Left ventricle myocardium inferior (tissue), 1 donor: Measurements from ENCODE around the gene RAB24. TPM values are rescaled to one million over a fixed set of nuclear protein-coding genes. Genes with fewer than 3 reads are reported as not detected.
"Not testable (repeated sequence)": the region's sequence is repeated elsewhere in the genome, so short reads cannot be mapped to it uniquely, and the experiment has no call there.

Experiments
- DNase-seq: peaks from one replicate; pipeline ENCODE4 v3.0.0-alpha.2; 2020
- H3K27ac ChIP-seq: fragments of 200-600 bp; replicated peaks from 2 replicates; pipeline ENCODE4 v1.8.0; 2021
- H3K27me3 ChIP-seq: fragments of 200-600 bp; 2 replicates; pipeline ENCODE4 v1.8.0; 2021; ENCODE audit warnings: low read depth
- H3K36me3 ChIP-seq: fragments of 200-600 bp; 2 replicates; pipeline ENCODE4 v1.8.0; 2021
- H3K4me1 ChIP-seq: fragments of 200-600 bp; 2 replicates; pipeline ENCODE4 v1.8.0; 2021
- H3K4me3 ChIP-seq: fragments of 200-600 bp; 2 replicates; pipeline ENCODE4 v1.8.0; 2021; ENCODE audit warnings: mild to moderate bottlenecking, moderate library complexity
- H3K9me3 ChIP-seq: fragments of 200-600 bp; replicated peaks from 2 replicates; pipeline ENCODE4 v1.8.0; 2021
- intact Hi-C: fragments of 100-400 bp; cut with micrococcal nuclease; formaldehyde crosslinking; loops from one replicate; pipeline ENCODE4 v1.11.0; 2022
- total RNA-seq: library from RNA; stranded (reverse); fragmentation: NEBNext Ultra II Directional; extraction: Animal tissue kit (Norgen Biotek cat#: 25700); gene quantifications from one replicate; pipeline ENCODE4 v1.2.1, GENCODE V29; 2021
- TF ChIP-seq, protein P1 (sequence below): fragments of 200-600 bp; IDR thresholded peaks from 2 replicates; pipeline ENCODE4 v1.8.0; 2021; ENCODE audit warnings: antibody characterized with exemption, mild to moderate bottlenecking, borderline replicate concordance
- donor health status: DM: no; HTN: yes; CAD: no; lungs with severe emphysema.

RAB24 gene
- total RNA-seq, 1 donor from 2014 or later, result 25.3 TPM

GRCh38 chr5:177349762-177350161, 46.2 kb upstream of the RAB24 start:
- H3K27me3 ChIP-seq, result no peaks in the 10 kb centered on the region
- H3K27ac ChIP-seq, result no peak overlapping the region
- H3K4me3 ChIP-seq, result peak overlapping the region; percentile 100
- H3K36me3 ChIP-seq, result peaks cover 37% of the 10 kb centered on the region
- peaks cover 44% of the 10 kb centered on the region for H3K4me1 ChIP-seq
- H3K9me3 ChIP-seq, result no peaks in the 10 kb centered on the region
- TF ChIP-seq, protein P1, sequence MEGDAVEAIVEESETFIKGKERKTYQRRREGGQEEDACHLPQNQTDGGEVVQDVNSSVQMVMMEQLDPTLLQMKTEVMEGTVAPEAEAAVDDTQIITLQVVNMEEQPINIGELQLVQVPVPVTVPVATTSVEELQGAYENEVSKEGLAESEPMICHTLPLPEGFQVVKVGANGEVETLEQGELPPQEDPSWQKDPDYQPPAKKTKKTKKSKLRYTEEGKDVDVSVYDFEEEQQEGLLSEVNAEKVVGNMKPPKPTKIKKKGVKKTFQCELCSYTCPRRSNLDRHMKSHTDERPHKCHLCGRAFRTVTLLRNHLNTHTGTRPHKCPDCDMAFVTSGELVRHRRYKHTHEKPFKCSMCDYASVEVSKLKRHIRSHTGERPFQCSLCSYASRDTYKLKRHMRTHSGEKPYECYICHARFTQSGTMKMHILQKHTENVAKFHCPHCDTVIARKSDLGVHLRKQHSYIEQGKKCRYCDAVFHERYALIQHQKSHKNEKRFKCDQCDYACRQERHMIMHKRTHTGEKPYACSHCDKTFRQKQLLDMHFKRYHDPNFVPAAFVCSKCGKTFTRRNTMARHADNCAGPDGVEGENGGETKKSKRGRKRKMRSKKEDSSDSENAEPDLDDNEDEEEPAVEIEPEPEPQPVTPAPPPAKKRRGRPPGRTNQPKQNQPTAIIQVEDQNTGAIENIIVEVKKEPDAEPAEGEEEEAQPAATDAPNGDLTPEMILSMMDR, result no peak
- intact Hi-C loops, result no loop called here
- no peak for DNase-seq

DNA sequence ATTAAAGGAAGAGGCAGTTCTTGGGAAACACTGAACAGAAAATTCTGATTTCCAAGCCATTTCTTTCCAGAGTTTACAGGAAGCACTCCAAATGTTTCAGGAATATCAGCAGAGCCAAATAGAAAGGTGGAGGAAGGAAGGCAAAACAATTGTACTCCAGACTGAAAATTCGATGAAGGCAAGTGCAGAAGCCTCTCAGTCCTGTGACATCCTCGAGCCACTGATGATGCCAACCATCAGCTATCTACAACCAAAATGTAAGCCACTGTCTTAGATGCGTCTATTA, 45.8 kb upstream of the RAB24 start:
- intact Hi-C loops, result no loop called here
- TF ChIP-seq, protein P1, result no peak
- peaks cover 44% of the 10 kb centered on the region for H3K4me1 ChIP-seq
- peaks cover 41% of the 10 kb centered on the region for H3K36me3 ChIP-seq
- H3K9me3 ChIP-seq, result no peaks in the 10 kb centered on the region
- H3K27ac ChIP-seq, result no peak overlapping the region
- no peaks in the 10 kb centered on the region for H3K27me3 ChIP-seq
- no peak overlapping the region for H3K4me3 ChIP-seq
- no peak for DNase-seq

DNA sequence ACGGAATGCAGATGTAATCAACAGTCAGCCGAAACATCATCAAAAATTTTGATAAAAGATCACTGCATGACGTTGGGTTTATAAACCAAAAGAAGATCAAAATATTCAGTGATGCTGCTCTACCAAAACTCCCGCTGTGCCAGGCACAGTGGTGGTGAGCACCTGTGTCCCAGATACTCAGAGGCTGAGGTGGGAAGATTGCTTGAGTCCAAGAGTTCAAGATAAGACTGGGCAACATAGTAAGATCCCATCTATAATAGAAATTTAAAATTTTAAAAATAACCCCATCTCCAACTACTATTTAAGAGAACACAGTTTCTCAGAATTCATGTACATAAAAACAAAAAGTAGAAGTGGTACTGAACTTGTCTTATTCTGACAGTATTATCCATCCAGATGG, 44.2 kb upstream of the RAB24 start:
- DNase-seq, result no peak
- Histone ChIP-seq H3K4me3 (no peak overlapping the region), H3K27ac (no peak overlapping the region), H3K9me3 (no peaks in the 10 kb centered on the region), H3K4me1 (peaks cover 44% of the 10 kb centered on the region), H3K27me3 (no peaks in the 10 kb centered on the region), H3K36me3 (peaks cover 47% of the 10 kb centered on the region)
- intact Hi-C loops, result no loop called here
- TF ChIP-seq, protein P1, result no peak

- intact Hi-C loops, result no loop called here
- Histone ChIP-seq H3K27ac (no peak overlapping the region), H3K36me3 (peaks cover 51% of the 10 kb centered on the region), H3K27me3 (no peaks in the 10 kb centered on the region), H3K9me3 (no peaks in the 10 kb centered on the region), H3K4me1 (peaks cover 44% of the 10 kb centered on the region), H3K4me3 (no peak overlapping the region)
- no peak for DNase-seq
- TF ChIP-seq, protein P1, result no peak
Measured at GRCh38 chr5:177346820-177347219, 43.3 kb upstream of the RAB24 start.

- intact Hi-C loops, result no loop called here
- Histone ChIP-seq H3K4me3 (no peak overlapping the region), H3K36me3 (peaks cover 59% of the 10 kb centered on the region), H3K4me1 (peaks cover 26% of the 10 kb centered on the region), H3K27me3 (no peaks in the 10 kb centered on the region), H3K9me3 (no peaks in the 10 kb centered on the region), H3K27ac (no peak overlapping the region)
- no peak for DNase-seq
- TF ChIP-seq, protein P1, result no peak
Measured at GRCh38 chr5:177344891-177345290, 41.4 kb upstream of the RAB24 start.

- no peak overlapping the region for H3K27ac ChIP-seq
- H3K27me3 ChIP-seq, result no peaks in the 10 kb centered on the region
- intact Hi-C loops, result no loop called here
- no peak for DNase-seq
- no peak overlapping the region for H3K4me3 ChIP-seq
- TF ChIP-seq, protein P1, result no peak
- peaks cover 20% of the 10 kb centered on the region for H3K4me1 ChIP-seq
- peaks cover 50% of the 10 kb centered on the region for H3K36me3 ChIP-seq
- no peaks in the 10 kb centered on the region for H3K9me3 ChIP-seq
Measured at GRCh38 chr5:177343777-177344176, 40.3 kb upstream of the RAB24 start.

DNA sequence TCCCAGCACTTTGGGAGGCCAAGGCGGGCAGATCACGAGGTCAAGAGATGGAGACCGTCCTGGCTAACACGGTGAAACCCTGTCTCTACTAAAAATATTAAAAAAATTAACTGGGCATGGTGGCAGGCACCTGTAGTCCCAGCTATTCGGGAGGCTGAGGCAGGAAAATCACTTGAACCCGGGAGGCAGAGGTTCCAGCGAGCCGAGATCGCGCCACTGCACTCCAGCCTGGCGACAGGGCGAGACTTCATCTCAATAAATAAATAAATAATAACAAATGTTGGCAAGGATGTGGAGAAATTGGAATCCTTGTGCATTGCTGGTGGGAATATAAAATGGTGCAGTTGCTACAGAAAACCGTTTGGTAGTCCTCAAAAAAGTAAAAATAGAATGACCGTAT, 39.5 kb upstream of the RAB24 start:
- H3K4me3 ChIP-seq, H3K27me3 ChIP-seq, intact Hi-C loops, H3K27ac ChIP-seq, H3K9me3 ChIP-seq, DNase-seq: not testable (repeated sequence)
- peaks cover 16% of the 10 kb centered on the region for H3K4me1 ChIP-seq
- peaks cover 55% of the 10 kb centered on the region for H3K36me3 ChIP-seq
